ENCODE measurements around the gene LRRIQ4.

The LRRIQ4 gene

GRCh38 chr3:169864270-169864669 lies 51.6 kb downstream of the LRRIQ4 start:
- no peak for DNase-seq
- no CpG with 5 or more reads among the region's 2 CpGs for WGBS (ENCODE audit: extremely low coverage, insufficient coverage, insufficient read length)

GRCh38 chr3:169865176-169865767 lies 52.6 kb downstream of the LRRIQ4 start:
- Histone ChIP-seq H3K4me3 (ENCODE audit: low read depth, low read length) (no peak overlapping the region), H2BK12ac (ENCODE audit: low read length) (no peak overlapping the region), H3K9me3 (ENCODE audit: insufficient read depth, low read depth, low read length) (no peaks in the 10 kb centered on the region), H4K8ac (ENCODE audit: low read depth, low read length) (no peak overlapping the region), H2BK120ac (ENCODE audit: insufficient read depth, low read length, poor library complexity) (no peak overlapping the region), H3K14ac (ENCODE audit: low read length) (no peak overlapping the region), H2AFZ (ENCODE audit: insufficient read depth, low read length, poor library complexity) (no peak overlapping the region), H3K79me1 (ENCODE audit: low read length) (no peaks in the 10 kb centered on the region), H3K18ac (ENCODE audit: low read length) (no peak overlapping the region), H3K4me1 (ENCODE audit: control insufficient read depth in 1 of 2, insufficient read depth in 2 of 2, low read length in 2 of 2) (no peaks in the 10 kb centered on the region), H3K4me2 (ENCODE audit: low read length) (no peak overlapping the region), H3K79me2 (ENCODE audit: control insufficient read depth, insufficient read depth, low read length, poor library complexity) (no peaks in the 10 kb centered on the region), H3K9ac (ENCODE audit: low read length) (no peak overlapping the region), H3K4ac (ENCODE audit: low read depth, low read length) (no peak overlapping the region), H4K12ac (ENCODE audit: low read depth, low read length) (no peak overlapping the region), H3K27me3 (ENCODE audit: insufficient read depth, low read length) (no peaks in the 10 kb centered on the region), H2AK5ac (ENCODE audit: low read length) (no peak overlapping the region), H4K91ac (ENCODE audit: low read depth, low read length) (no peak overlapping the region), H3K23ac (ENCODE audit: low read length) (no peak overlapping the region), H3K27ac (ENCODE audit: low read depth, low read length) (no peak overlapping the region), H2BK5ac (ENCODE audit: low read depth, low read length, poor library complexity) (no peak overlapping the region), H3K36me3 (ENCODE audit: control insufficient read depth in 1 of 2, insufficient read depth in 2 of 2, low read length in 2 of 2) (no peaks in the 10 kb centered on the region)
- DNase-seq = no peak
- no CpG with 5 or more reads among the region's 12 CpGs for WGBS (ENCODE audit: extremely low coverage, insufficient coverage, insufficient read length)

More at GRCh38 chr3:169864270-169864669, 51.6 kb downstream of the LRRIQ4 start:
- H3K36me3 ChIP-seq (ENCODE audit: control insufficient read depth in 1 of 2, insufficient read depth in 2 of 2, low read length in 2 of 2) = no peaks in the 10 kb centered on the region
- H3K27me3 ChIP-seq (ENCODE audit: insufficient read depth, low read length) = no peaks in the 10 kb centered on the region
- H3K4me2 ChIP-seq (ENCODE audit: low read length) = no peak overlapping the region
- no peak overlapping the region for H3K4ac ChIP-seq (ENCODE audit: low read depth, low read length)
- H4K12ac ChIP-seq (ENCODE audit: low read depth, low read length) = no peak overlapping the region
- no peak overlapping the region for H2BK5ac ChIP-seq (ENCODE audit: low read depth, low read length, poor library complexity)
- H3K4me1 ChIP-seq (ENCODE audit: control insufficient read depth in 1 of 2, insufficient read depth in 2 of 2, low read length in 2 of 2) = no peaks in the 10 kb centered on the region
- no peak overlapping the region for H3K14ac ChIP-seq (ENCODE audit: low read length)
- no peak overlapping the region for H2BK120ac ChIP-seq (ENCODE audit: insufficient read depth, low read length, poor library complexity)
- H3K9me3 ChIP-seq (ENCODE audit: insufficient read depth, low read depth, low read length) = no peaks in the 10 kb centered on the region
- no peak overlapping the region for H4K91ac ChIP-seq (ENCODE audit: low read depth, low read length)
- H4K8ac ChIP-seq (ENCODE audit: low read depth, low read length) = no peak overlapping the region
- no peak overlapping the region for H2BK12ac ChIP-seq (ENCODE audit: low read length)
- no peak overlapping the region for H3K27ac ChIP-seq (ENCODE audit: low read depth, low read length)
- H3K9ac ChIP-seq (ENCODE audit: low read length) = no peak overlapping the region
- H3K79me2 ChIP-seq (ENCODE audit: control insufficient read depth, insufficient read depth, low read length, poor library complexity) = no peaks in the 10 kb centered on the region
- H2AFZ ChIP-seq (ENCODE audit: insufficient read depth, low read length, poor library complexity) = no peak overlapping the region
- H3K79me1 ChIP-seq (ENCODE audit: low read length) = no peaks in the 10 kb centered on the region
- no peak overlapping the region for H3K18ac ChIP-seq (ENCODE audit: low read length)
- H3K4me3 ChIP-seq (ENCODE audit: low read depth, low read length) = no peak overlapping the region
- no peak overlapping the region for H2AK5ac ChIP-seq (ENCODE audit: low read length)
- H3K23ac ChIP-seq (ENCODE audit: low read length) = no peak overlapping the region

- no CpG with 5 or more reads among the region's 3 CpGs for WGBS (ENCODE audit: extremely low coverage, insufficient coverage, insufficient read length)
- H4K12ac ChIP-seq (ENCODE audit: low read depth, low read length) = no peak overlapping the region
- H3K4me1 ChIP-seq (ENCODE audit: control insufficient read depth in 1 of 2, insufficient read depth in 2 of 2, low read length in 2 of 2) = no peaks in the 10 kb centered on the region
- H3K4me3 ChIP-seq (ENCODE audit: low read depth, low read length) = no peak overlapping the region
- H3K23ac ChIP-seq (ENCODE audit: low read length) = no peak overlapping the region
- H2AFZ ChIP-seq (ENCODE audit: insufficient read depth, low read length, poor library complexity) = no peak overlapping the region
- no peak overlapping the region for H3K9ac ChIP-seq (ENCODE audit: low read length)
- no peak overlapping the region for H4K8ac ChIP-seq (ENCODE audit: low read depth, low read length)
- no peak overlapping the region for H2BK120ac ChIP-seq (ENCODE audit: insufficient read depth, low read length, poor library complexity)
- H3K4me2 ChIP-seq (ENCODE audit: low read length) = no peak overlapping the region
- H3K27ac ChIP-seq (ENCODE audit: low read depth, low read length) = no peak overlapping the region
- no peak overlapping the region for H3K18ac ChIP-seq (ENCODE audit: low read length)
- no peaks in the 10 kb centered on the region for H3K79me2 ChIP-seq (ENCODE audit: control insufficient read depth, insufficient read depth, low read length, poor library complexity)
- DNase-seq = no peak
- no peak overlapping the region for H3K4ac ChIP-seq (ENCODE audit: low read depth, low read length)
- H3K79me1 ChIP-seq (ENCODE audit: low read length) = no peaks in the 10 kb centered on the region
- no peak overlapping the region for H3K14ac ChIP-seq (ENCODE audit: low read length)
- H3K27me3 ChIP-seq (ENCODE audit: insufficient read depth, low read length) = no peaks in the 10 kb centered on the region
- no peak overlapping the region for H2BK12ac ChIP-seq (ENCODE audit: low read length)
- H2AK5ac ChIP-seq (ENCODE audit: low read length) = no peak overlapping the region
- H3K9me3 ChIP-seq (ENCODE audit: insufficient read depth, low read depth, low read length) = no peaks in the 10 kb centered on the region
- no peaks in the 10 kb centered on the region for H3K36me3 ChIP-seq (ENCODE audit: control insufficient read depth in 1 of 2, insufficient read depth in 2 of 2, low read length in 2 of 2)
- no peak overlapping the region for H2BK5ac ChIP-seq (ENCODE audit: low read depth, low read length, poor library complexity)
- H4K91ac ChIP-seq (ENCODE audit: low read depth, low read length) = no peak overlapping the region
These were observed 55.0 kb downstream of the LRRIQ4 start for GRCh38 chr3:169867584-169868210.

GRCh38 chr3:169868369-169868768 lies 55.7 kb downstream of the LRRIQ4 start:
- H3K36me3 ChIP-seq (ENCODE audit: control insufficient read depth in 1 of 2, insufficient read depth in 2 of 2, low read length in 2 of 2) = no peaks in the 10 kb centered on the region
- no peak overlapping the region for H3K27ac ChIP-seq (ENCODE audit: low read depth, low read length)
- no peak overlapping the region for H3K14ac ChIP-seq (ENCODE audit: low read length)
- H3K18ac ChIP-seq (ENCODE audit: low read length) = no peak overlapping the region
- no peak overlapping the region for H2BK120ac ChIP-seq (ENCODE audit: insufficient read depth, low read length, poor library complexity)
- H2AK5ac ChIP-seq (ENCODE audit: low read length) = no peak overlapping the region
- H3K4ac ChIP-seq (ENCODE audit: low read depth, low read length) = no peak overlapping the region
- H3K9ac ChIP-seq (ENCODE audit: low read length) = no peak overlapping the region
- H2AFZ ChIP-seq (ENCODE audit: insufficient read depth, low read length, poor library complexity) = no peak overlapping the region
- WGBS (ENCODE audit: extremely low coverage, insufficient coverage, insufficient read length) = no CpG with 5 or more reads among the region's 2 CpGs
- no peaks in the 10 kb centered on the region for H3K79me1 ChIP-seq (ENCODE audit: low read length)
- H4K91ac ChIP-seq (ENCODE audit: low read depth, low read length) = no peak overlapping the region
- no peak overlapping the region for H2BK12ac ChIP-seq (ENCODE audit: low read length)
- H3K4me1 ChIP-seq (ENCODE audit: control insufficient read depth in 1 of 2, insufficient read depth in 2 of 2, low read length in 2 of 2) = no peaks in the 10 kb centered on the region
- H4K12ac ChIP-seq (ENCODE audit: low read depth, low read length) = no peak overlapping the region
- no peak overlapping the region for H3K4me2 ChIP-seq (ENCODE audit: low read length)
- no peak overlapping the region for H2BK5ac ChIP-seq (ENCODE audit: low read depth, low read length, poor library complexity)
- H3K27me3 ChIP-seq (ENCODE audit: insufficient read depth, low read length) = no peaks in the 10 kb centered on the region
- DNase-seq = no peak
- H3K23ac ChIP-seq (ENCODE audit: low read length) = no peak overlapping the region
- H3K79me2 ChIP-seq (ENCODE audit: control insufficient read depth, insufficient read depth, low read length, poor library complexity) = no peaks in the 10 kb centered on the region
- H4K8ac ChIP-seq (ENCODE audit: low read depth, low read length) = no peak overlapping the region
- H3K4me3 ChIP-seq (ENCODE audit: low read depth, low read length) = no peak overlapping the region
- no peaks in the 10 kb centered on the region for H3K9me3 ChIP-seq (ENCODE audit: insufficient read depth, low read depth, low read length)

Measured in trophoblast cell (in vitro differentiated cells and primary cell).